Fibroblast of upper back skin (primary cell): ENCODE data around the gene GRPEL2.
A peak's percentile ranks its signal among the peaks of the same experiment; 100 is the strongest.

Experiments used
- DNase-seq: peaks from one replicate; pipeline ENCODE4 v3.0.0-alpha.2; 2013

GRPEL2 gene

DNA sequence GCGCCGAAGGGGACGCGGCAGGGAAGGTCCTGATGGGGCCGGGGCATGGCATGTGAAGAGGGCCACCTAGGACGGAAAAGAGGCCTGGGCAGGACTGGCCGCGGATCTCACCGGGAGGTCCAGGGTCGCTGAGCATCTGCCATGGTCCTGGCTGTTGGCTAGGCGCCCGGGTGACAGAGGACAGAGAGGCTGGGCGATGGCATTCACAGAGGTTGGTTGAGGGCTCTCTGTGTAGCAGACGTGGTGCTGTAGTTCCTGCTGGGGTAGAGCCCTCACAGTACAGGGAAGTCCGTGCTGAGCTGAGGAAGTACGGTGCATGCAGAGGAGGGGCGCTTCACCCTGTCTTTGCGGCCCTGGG is 13.0 kb downstream of the GRPEL2 start:
- no peak for DNase-seq

DNA sequence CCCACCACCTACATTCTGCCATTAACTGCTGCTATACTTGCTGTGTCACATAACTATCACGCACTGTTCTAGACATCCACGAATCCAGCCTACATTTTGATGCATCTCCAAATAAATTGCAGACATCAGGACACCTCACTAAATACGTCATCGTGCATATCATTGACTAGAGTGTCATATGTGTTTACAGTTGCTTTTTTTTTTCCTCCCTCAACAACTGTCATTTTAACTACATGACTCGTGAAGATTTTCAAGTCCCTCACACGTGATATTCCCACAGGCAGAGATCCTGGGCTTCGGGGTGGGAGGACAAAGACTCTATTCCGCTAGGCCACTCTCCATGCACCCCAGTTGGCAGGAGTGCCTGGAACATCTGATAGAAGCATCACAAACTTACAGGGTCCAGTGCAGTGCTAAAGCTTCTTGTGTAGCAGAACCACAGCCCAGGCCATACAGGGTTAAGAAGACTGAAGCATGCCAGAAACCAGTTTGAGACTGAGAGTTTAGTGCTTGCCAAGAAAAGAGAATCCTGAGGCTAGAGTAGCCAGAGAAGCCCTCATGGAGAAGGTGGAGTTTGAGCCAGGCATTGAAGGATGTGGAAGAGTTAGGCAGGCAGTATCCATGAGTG is 13.7 kb downstream of the GRPEL2 start:
- DNase-seq, result no peak

DNA sequence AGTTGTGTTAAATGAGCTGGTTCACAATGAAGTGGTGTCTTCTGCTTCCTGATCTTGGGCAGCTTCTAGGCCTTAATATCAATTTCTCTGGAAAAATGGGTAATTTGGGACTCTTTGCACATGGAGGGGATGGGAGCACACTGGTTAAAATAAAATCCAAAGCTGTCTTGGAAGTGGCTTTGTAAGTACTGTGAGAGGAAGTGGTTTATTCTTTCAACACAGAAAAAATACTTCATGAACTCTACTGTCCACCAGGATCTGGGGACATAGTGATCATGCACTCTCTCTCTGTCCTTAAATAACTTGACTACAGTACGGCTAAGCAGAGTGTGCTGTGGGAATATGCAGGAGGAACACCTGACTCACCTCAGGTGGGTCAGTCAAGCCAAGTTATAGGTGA is 15.0 kb downstream of the GRPEL2 start:
- no peak for DNase-seq

DNA sequence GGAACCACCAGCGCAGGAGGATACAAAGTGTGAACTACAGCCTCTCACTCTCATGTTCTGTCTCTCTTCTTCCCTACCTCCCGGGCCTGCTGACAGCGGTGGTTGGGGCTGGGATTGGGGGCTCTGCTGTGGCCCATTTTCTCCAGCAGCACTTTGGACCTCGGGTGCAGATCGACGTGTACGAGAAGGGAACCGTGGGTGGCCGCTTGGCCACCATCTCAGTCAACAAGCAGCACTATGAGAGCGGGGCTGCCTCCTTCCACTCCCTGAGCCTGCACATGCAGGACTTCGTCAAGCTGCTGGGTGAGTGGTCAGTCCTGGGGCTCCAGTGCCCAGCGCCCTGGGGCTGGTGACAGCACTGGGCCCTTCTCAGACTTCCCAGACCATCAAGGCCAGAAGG is 17.2 kb downstream of the GRPEL2 start:
- no peak for DNase-seq

DNA sequence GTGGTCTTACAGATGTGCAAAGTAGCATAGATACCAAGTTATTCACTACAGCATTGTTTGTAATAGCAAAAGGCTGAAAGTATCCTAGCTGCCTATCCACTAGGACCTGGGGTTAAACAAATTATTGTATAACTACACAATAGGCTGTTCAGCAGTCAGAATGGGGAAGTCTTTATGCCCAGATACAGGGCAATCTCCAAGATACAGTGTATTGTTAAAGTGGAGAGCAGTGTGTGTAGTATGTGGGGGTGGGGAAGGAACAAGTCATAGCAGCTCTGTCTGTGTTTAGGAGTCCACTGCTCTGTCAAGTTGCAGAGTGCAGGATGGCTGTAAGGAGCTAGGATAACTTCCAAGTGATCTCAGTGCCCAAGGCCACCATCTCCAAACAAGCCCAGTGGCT is 18.1 kb downstream of the GRPEL2 start:
- DNase-seq, result no peak

DNA sequence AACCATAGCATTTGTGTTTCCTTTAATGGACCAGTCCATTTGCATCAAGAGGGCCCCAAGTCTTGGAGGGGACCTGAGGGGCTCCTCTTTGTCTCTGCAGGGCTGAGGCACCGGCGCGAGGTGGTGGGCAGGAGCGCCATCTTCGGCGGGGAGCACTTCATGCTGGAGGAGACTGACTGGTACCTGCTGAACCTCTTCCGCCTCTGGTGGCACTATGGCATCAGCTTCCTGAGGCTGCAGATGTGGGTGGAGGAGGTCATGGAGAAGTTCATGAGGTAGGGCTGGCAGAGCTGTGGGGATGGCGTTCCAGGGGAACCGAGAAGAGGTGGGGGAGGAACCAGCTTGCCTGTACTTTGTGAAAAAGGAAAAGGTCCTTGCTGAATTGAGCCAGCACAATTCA is 18.6 kb downstream of the GRPEL2 start:
- DNase-seq, result no peak

DNA sequence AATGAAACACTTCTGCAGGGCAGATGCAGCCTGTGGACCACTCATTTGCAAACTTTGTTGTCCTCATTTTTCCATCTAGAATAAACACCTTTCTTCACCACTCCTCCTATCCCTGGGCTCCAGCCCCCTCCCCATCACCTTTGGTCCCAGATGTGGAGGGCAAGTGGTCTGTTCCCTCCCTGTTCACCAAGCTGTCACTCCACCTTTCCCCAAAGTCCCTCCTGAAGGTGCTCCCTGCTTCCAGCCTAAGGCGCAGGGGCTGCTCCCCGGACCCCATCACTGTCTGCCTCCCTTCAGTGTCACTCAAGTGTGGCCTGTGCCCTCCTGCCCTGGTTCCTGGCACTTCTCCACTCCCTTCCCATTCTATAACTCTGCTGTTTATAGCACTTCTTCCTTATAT is 19.4 kb downstream of the GRPEL2 start:
- no peak for DNase-seq

DNA sequence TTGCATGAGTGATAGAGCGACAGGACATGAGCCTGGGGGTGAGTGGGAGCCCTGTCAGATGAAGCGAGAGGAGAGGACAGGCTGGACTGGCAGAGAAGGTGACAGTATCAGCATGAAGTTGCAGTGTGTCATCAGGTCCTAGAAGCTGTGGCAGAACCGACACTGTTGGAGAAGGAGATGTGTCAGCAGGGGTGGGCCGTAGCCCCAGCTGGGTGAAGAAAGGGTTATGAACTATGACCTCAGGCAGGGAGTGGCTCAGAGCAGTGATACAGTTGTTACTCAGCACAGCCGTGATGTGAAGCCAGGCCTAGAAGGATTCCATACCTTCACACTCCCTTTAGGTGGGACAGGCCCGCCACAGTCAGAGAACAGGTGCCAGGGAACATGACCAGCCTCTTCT is 20.1 kb downstream of the GRPEL2 start:
- no peak for DNase-seq

DNA sequence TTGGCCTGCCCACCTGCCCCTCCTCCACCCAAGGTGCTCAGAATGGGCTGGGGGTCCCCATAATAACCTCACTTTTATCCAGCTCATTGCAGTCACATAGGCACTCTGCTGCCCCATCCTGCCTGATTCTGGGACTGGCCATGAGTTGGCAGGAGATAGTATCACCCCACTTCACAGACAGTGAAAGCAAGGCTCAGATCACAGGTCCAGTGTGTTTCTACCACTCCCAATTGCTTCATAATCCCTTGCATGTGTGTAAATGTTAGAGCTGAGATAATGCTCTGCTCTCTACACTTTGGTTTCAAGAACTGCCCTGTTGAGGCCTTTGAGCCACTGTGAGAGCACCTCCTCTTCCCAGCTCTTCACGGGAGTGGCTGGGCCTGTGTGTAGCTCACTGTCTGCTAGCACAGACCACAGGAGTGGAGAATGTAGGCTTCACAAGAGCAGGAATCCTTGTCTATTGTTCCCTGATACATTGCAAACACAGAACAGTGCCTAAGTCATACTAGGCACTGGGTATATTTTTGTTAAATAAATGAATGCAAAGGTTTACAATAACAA is 20.9 kb downstream of the GRPEL2 start:
- DNase-seq, result no peak

DNA sequence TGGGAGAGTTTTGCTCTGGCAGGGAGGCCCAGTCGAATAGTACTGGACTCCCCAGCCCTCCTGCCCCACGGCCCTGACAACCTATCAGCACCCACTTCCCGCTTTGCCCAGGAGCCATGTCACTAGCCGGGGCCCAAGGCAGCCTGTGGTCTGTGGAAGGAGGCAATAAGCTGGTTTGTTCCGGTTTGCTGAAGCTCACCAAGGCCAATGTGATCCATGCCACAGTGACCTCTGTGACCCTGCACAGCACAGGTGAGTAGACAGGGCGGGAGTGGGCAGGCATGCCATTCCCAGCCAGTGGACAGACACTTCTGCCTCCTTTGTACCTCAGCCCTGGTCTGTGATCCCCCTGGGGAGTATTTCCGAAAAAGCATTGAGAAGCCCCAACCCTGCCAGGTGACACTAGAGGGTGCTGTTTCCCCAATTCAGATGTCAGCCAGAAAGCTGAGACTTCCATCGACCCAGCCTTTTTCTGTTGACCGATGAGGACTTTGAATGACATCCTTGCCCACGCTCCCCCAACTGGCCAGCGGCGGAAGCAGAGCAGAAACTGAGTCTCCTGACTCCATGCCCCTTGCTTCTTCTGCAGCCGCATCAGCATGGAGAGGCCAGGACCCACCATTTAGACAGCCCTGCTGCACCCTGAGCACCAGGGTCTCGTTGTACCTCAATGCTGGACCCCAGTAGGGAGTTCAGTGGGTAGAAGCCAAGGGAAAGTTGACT is 22.1 kb downstream of the GRPEL2 start:
- DNase-seq, result peak; percentile 80

DNA sequence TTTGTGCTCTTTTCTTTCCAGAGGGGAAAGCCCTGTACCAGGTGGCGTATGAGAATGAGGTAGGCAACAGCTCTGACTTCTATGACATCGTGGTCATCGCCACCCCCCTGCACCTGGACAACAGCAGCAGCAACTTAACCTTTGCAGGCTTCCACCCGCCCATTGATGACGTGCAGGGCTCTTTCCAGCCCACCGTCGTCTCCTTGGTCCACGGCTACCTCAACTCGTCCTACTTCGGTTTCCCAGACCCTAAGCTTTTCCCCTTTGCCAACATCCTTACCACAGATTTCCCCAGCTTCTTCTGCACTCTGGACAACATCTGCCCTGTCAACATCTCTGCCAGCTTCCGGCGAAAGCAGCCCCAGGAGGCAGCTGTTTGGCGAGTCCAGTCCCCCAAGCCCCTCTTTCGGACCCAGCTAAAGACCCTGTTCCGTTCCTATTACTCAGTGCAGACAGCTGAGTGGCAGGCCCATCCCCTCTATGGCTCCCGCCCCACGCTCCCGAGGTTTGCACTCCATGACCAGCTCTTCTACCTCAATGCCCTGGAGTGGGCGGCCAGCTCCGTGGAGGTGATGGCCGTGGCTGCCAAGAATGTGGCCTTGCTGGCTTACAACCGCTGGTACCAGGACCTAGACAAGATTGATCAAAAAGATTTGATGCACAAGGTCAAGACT is 22.8 kb downstream of the GRPEL2 start:
- DNase-seq, result no peak

DNA sequence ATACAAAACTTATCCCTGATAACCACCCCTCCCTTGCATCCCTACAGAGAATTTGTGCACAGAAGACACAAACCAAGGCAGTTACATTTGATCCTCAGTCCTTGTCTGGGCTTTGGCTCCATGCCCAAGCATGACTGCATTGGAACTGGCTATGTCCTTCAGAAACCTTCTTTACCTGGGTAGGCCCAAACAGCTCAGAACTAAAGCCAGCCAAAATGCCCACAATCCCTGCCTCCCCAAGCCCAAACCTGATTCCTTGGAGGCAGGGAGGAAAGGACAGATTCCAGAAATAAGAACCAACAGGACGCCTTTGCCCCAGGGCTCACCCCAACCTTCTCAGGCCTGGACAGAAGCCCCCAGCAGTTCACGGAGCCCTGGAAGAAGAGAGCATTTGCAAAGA is 25.6 kb downstream of the GRPEL2 start:
- no peak for DNase-seq

DNA sequence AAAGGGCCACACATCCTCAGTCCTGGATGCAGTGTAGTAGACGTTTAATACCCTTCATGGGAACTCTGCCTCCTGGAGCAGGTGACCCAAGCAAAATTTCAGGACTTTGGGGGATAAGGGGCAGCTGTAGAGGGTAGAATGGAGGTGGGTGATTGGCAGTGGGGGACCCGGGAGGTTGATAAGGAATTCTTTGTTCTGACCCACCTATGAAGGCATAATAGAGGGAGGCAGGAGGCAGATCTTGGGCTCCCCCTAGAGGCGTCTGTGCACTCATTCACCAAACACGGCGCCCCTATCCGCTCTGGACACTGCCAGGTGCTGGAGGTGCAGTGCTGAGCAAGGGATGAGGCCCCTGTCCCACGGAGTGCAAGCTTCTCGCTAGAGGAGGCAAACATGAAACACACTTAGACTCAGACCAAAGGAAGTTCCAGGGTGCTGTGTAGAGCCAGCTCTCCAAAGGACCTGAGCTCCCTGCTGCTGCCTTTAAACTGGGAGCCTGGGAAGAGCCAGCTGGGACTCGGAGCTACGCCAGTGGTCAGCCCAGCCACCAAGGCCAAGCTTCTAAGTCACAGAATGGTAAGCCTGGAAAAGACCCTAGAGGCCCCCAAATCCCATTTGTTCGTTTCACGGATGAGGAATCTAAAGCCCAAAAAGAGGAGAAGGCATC is 26.1 kb downstream of the GRPEL2 start:
- DNase-seq, result peak; percentile 55

DNA sequence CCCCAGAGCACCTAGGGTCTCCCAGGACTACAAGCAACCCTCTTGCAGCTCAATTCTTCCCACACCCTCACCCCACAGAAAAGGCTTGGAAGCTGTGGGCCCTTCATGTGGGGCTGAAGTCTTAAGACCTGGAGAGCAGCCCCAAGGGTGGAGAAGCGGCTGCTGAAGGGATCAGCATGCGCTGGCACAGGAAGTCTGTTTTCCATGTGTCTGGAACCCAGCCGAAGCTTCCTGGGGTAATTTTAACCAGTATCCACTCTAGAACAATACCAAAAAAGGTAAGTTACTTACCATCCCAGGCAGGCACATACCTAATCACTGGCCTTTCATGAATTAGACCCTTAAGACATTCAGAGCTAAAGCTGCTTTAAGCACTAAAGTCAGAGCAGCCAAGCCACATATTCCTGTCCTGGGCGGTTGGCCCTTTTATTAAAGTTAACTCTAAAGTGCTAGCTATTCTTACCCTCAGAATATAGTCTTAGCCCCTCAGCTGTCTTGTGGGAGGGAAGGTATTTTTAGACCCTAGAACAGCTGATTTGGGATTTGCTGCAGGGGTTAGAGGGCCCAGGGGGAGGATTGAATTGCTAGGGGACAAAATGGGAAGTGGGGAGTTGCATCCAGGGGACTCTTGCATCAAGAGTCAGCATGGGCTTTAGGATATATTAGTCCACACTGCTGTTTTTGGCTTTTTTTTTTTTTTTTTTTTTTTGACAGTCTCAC is 26.9 kb downstream of the GRPEL2 start:
- peak; percentile 57 for DNase-seq

DNA sequence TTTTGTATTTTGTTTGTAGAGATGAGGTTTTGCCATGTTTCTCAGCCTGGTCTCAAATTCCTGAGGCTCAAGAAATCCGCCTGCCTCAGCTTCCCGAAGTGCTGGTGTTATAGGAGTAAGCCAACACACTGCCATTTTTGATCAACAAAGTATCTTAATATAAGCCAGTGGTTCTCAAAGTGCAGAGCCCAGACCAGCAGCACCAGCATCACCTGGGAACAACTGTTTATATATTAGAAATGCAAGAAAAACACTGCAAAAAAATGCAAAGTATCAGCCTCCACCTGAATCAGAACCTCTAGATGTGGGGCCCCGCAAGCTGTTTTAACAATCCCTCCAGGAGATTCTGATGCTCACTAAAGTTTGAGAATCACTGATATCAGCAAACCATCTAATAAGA is 27.6 kb downstream of the GRPEL2 start:
- DNase-seq, result no peak

DNA sequence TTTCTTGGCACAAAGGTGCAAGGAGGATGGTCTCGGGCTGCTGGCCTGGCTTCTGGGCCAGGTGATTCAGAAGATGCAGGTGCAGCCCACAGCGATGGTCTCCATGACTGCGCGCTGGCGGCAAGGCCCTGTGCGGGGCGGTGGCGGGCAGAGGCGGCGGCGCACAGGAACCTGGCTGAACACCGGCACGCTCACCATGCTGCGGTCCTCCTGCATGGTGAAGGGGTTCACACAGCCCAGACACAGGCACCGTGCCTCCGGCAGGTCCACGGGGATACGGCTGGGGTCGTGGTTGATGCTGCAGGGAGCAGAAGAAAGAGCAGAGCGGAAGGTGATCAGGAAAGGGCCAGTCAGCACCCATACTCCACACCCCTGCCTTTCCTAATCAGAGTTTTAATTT is 29.0 kb downstream of the GRPEL2 start:
- DNase-seq, result no peak

DNA sequence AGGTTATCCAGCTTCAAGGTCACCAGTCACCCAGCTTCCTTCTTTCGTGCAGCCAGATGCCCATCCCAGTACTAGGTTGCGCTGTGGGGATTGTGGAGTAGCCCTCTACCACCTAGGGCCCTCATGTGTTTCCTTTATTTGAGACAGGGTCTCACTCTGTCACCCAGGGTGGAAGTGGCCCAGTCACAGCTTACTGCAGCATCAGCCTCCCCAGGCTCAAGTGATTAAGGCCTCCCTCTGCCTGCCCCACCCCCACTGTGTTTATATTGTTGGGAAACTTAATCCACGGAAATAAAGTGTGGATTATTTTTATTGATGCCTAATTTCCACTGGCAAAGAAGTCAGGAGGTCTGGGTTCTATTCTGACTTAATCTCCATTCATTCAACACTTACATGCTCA is 29.5 kb downstream of the GRPEL2 start:
- DNase-seq, result no peak

DNA sequence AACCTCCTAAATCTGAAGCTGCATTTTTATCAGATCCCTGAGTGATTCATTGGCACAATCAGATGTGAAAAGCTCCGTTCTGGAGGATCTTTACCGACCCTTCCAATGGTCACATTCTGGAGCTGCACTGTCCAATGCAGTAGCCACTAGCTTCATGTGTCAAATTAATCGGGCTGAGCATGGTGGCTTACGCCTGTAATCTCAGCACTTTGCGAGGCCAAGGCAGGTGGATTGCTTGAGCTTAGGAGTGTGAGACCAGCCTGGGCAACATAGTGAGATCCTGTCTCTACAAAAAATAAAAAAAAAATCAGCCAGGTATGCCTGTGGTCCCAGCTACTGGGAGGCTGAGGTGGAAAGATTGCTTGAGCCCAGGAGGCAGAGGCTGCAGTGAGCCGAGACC is 30.1 kb downstream of the GRPEL2 start:
- DNase-seq, result no peak

DNA sequence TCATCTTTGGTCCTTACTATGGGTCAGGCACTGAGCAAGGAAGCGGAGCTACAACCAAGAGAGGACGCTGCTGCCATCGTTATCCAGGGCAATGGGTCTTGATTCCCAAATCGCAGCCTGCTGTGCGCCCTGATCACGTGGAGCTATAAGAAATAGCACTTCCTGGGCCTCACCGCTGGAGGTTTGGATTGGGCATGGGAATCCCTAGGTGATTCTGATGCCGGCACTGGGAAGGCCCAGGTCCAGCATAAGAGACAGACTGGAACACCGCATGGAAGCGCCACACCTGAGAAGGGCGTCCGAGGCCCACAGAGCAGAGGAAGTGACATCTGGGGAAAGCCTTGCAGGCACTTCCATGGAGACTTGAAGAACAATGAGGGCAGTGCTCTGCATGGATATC is 30.8 kb downstream of the GRPEL2 start:
- DNase-seq, result no peak

DNA sequence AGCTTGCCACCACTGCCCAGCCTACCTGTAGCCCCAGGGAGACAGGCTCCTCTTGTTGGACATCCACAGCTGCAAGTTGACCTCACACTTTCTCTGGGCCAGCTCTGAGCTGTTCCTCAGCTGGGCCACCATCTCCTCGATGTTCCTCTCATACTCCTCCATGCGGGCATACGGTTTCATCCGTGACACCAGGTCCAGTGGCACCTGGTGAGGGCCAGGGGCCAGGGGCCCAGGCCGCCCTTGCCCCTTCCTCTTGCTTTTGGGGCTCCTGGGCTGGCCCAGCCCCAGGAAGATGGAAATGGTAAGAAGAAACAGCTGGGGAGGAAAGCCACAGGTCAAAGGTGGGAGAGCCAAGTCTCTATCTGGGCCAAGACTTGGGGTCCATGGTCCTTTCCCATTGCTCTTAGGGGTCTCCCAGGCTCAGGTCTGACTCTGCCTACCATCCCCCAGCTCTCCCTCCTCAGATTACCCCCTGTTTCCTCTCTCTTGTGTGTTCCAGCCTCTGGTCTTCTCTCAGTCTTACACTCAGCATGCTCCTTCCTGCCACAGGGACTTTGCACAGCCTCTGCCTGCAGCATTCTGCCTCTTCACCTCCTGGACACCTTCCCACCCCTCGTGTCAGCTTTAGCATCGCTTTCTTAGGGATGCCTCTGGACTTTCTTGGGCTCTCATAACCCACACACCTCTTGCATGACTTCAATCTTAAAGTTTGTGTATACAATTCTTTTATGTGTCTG is 31.6 kb downstream of the GRPEL2 start:
- no peak for DNase-seq

DNA sequence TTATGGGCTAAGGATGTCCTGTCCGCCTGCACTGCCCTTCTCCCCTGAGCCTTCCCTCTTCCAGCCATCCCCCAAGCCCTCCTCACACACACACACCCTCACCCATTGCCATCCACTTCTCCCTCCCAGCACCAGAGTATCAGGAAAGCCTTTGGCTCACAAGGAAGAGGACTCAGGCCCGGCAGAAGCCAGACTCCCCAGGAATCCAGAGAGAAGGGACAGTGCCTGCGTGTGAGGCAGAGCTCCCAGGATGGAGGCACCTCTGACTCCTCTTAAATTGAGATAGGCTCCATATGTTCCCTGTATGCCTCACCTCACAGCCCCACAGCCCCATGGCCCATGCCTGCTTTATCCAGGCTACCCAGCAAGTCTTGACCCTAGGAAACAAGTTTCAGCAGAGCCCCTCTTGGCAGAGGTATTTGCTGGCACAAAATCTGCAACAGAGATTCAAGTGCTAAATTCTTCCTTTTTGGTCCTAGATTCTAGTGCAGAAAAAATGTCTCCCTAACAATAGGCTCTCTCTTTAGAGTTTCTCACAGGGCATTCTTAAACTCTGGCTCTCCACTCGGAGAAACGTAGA is 33.0 kb downstream of the GRPEL2 start:
- no peak for DNase-seq
